Measurements from ENCODE around the gene BEGAIN.

- TF ChIP-seq, protein P1, sequence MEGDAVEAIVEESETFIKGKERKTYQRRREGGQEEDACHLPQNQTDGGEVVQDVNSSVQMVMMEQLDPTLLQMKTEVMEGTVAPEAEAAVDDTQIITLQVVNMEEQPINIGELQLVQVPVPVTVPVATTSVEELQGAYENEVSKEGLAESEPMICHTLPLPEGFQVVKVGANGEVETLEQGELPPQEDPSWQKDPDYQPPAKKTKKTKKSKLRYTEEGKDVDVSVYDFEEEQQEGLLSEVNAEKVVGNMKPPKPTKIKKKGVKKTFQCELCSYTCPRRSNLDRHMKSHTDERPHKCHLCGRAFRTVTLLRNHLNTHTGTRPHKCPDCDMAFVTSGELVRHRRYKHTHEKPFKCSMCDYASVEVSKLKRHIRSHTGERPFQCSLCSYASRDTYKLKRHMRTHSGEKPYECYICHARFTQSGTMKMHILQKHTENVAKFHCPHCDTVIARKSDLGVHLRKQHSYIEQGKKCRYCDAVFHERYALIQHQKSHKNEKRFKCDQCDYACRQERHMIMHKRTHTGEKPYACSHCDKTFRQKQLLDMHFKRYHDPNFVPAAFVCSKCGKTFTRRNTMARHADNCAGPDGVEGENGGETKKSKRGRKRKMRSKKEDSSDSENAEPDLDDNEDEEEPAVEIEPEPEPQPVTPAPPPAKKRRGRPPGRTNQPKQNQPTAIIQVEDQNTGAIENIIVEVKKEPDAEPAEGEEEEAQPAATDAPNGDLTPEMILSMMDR (IDR thresholded peaks at IDR 0.05), result no peak
- no peak for TF ChIP-seq POLR2A (IDR thresholded peaks at IDR 0.05)
Measured at GRCh38 chr14:100584056-100585031, 2.9 kb downstream of the BEGAIN start.

Data from esophagus squamous epithelium (tissue), 4 donors.